Measurements from ENCODE around the gene MTHFD1L. TPM values are rescaled to one million over a fixed set of nuclear protein-coding genes. Genes with fewer than 3 reads are reported as not detected.

The MTHFD1L gene
- total and polyA plus RNA-seq, 2 donors from 2014 or later = 4.7 to 39.6 TPM

DNA sequence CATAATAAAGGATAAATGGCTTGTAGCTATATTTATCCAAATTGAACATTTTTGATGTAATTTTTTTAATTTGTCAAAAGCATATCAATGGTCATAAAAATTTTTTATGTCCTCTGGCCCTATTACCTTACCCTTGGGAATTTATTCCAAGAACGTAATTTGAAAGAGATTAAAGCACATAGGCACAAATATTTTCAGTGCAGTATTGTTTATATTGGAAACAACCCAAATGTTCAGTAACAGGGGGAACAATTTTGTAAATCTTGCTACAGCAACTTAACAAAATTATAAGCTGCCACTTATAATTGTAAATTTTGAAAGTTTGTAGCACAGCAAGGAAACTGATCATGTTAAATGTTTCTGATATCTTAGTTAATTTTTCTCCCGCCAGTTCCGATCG lies 142.4 kb downstream of the MTHFD1L start:
- no peak overlapping the region for H3K9ac ChIP-seq (ENCODE audit: low read length in 3 of 3)
- no peak overlapping the region for H3K4me3 ChIP-seq (ENCODE audit: low read length in 3 of 3)
- H3K4me1 ChIP-seq (ENCODE audit: control insufficient read depth in 2 of 3, insufficient read depth in 2 of 3, low read depth in 1 of 3, low read length in 3 of 3) = no peaks in the 10 kb centered on the region
- no peak for TF ChIP-seq CTCF (IDR thresholded peaks at IDR 0.05; ENCODE audit: borderline replicate concordance, extremely low read depth, insufficient read depth)
- intact Hi-C loops (cut with DNase I) = loop anchor here (10.0 kb wide), 1 partner anchor 103 kb away; no protein-coding TSS in a partner anchor
- H3K27ac ChIP-seq (ENCODE audit: low read depth in 2 of 2, low read length in 2 of 2) = no peak overlapping the region
- FAIRE-seq (no peak), DNase-seq (no peak)
- H3K36me3 ChIP-seq (ENCODE audit: control insufficient read depth in 2 of 3, insufficient read depth in 3 of 3, low read length in 3 of 3) = no peaks in the 10 kb centered on the region
- H3K27me3 ChIP-seq (ENCODE audit: control insufficient read depth, insufficient read depth, low read length) = no peaks in the 10 kb centered on the region
- H3K9me3 ChIP-seq (ENCODE audit: control insufficient read depth in 2 of 3, insufficient read depth in 1 of 3, low read length in 3 of 3) = no peaks in the 10 kb centered on the region

DNA sequence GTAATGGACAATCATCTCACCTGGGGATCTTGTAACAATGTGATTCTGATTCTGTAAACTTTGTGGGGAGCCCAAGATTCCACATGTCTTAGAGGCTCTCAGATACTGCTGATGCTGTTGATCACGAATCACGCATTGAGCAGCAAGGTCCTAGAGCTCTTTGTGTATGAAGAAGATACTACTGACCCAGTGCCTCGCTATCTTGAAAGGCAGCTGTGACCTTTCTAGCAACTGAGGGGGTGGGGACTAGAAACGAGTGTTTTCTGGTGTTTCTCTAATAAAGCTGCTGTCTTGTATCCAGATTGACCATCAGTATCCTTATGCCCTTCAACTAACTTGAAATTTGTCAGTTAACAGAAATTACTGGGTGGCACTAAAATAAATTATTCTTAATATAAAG lies 142.9 kb downstream of the MTHFD1L start:
- Histone ChIP-seq H3K9ac (ENCODE audit: low read length in 3 of 3) (no peak overlapping the region), H3K36me3 (ENCODE audit: control insufficient read depth in 2 of 3, insufficient read depth in 3 of 3, low read length in 3 of 3) (no peaks in the 10 kb centered on the region), H3K27ac (ENCODE audit: low read depth in 2 of 2, low read length in 2 of 2) (no peak overlapping the region), H3K4me3 (ENCODE audit: low read length in 3 of 3) (no peak overlapping the region), H3K9me3 (ENCODE audit: control insufficient read depth in 2 of 3, insufficient read depth in 1 of 3, low read length in 3 of 3) (no peaks in the 10 kb centered on the region), H3K27me3 (ENCODE audit: control insufficient read depth, insufficient read depth, low read length) (no peaks in the 10 kb centered on the region), H3K4me1 (ENCODE audit: control insufficient read depth in 2 of 3, insufficient read depth in 2 of 3, low read depth in 1 of 3, low read length in 3 of 3) (no peaks in the 10 kb centered on the region)
- intact Hi-C loops (cut with DNase I) = loop anchor here (10.0 kb wide), 1 partner anchor 104 kb away; no protein-coding TSS in a partner anchor
- FAIRE-seq = no peak
- no peak for TF ChIP-seq CTCF (IDR thresholded peaks at IDR 0.05; ENCODE audit: borderline replicate concordance, extremely low read depth, insufficient read depth)
- DNase-seq = no peak

GRCh38 chr6:151009576-151009975 lies 144.1 kb downstream of the MTHFD1L start:
- no peak overlapping the region for H3K27ac ChIP-seq (ENCODE audit: low read depth in 2 of 2, low read length in 2 of 2)
- peaks cover 0 to 2% (median 0%) of the 10 kb centered on the region in 3 donors for H3K4me1 ChIP-seq (ENCODE audit: control insufficient read depth in 2 of 3, insufficient read depth in 2 of 3, low read depth in 1 of 3, low read length in 3 of 3)
- no peak overlapping the region for H3K4me3 ChIP-seq (ENCODE audit: low read length in 3 of 3)
- no peaks in the 10 kb centered on the region for H3K9me3 ChIP-seq (ENCODE audit: control insufficient read depth in 2 of 3, insufficient read depth in 1 of 3, low read length in 3 of 3)
- DNase-seq = no peak
- intact Hi-C loops (cut with DNase I) = loop anchor here (10.0 kb wide), 1 partner anchor 105 kb away; no protein-coding TSS in a partner anchor
- no peaks in the 10 kb centered on the region for H3K27me3 ChIP-seq (ENCODE audit: control insufficient read depth, insufficient read depth, low read length)
- no peak for FAIRE-seq
- TF ChIP-seq CTCF (IDR thresholded peaks at IDR 0.05; ENCODE audit: borderline replicate concordance, extremely low read depth, insufficient read depth) = no peak
- no peak overlapping the region for H3K9ac ChIP-seq (ENCODE audit: low read length in 3 of 3)
- no peaks in the 10 kb centered on the region for H3K36me3 ChIP-seq (ENCODE audit: control insufficient read depth in 2 of 3, insufficient read depth in 3 of 3, low read length in 3 of 3)

GRCh38 chr6:151010071-151010470 lies 144.6 kb downstream of the MTHFD1L start:
- Histone ChIP-seq H3K27ac (ENCODE audit: low read depth in 2 of 2, low read length in 2 of 2) (no peak overlapping the region), H3K4me1 (ENCODE audit: control insufficient read depth in 2 of 3, insufficient read depth in 2 of 3, low read depth in 1 of 3, low read length in 3 of 3) (peaks cover 0 to 4% (median 0%) of the 10 kb centered on the region in 3 donors), H3K27me3 (ENCODE audit: control insufficient read depth, insufficient read depth, low read length) (no peaks in the 10 kb centered on the region), H3K9ac (ENCODE audit: low read length in 3 of 3) (no peak overlapping the region), H3K36me3 (ENCODE audit: control insufficient read depth in 2 of 3, insufficient read depth in 3 of 3, low read length in 3 of 3) (no peaks in the 10 kb centered on the region), H3K9me3 (ENCODE audit: control insufficient read depth in 2 of 3, insufficient read depth in 1 of 3, low read length in 3 of 3) (no peaks in the 10 kb centered on the region), H3K4me3 (ENCODE audit: low read length in 3 of 3) (no peak overlapping the region)
- no peak for DNase-seq
- TF ChIP-seq CTCF (IDR thresholded peaks at IDR 0.05; ENCODE audit: borderline replicate concordance, extremely low read depth, insufficient read depth) = no peak
- no peak for FAIRE-seq
- intact Hi-C loops (cut with DNase I) = no loop called here

Measured in kidney (tissue), 14 donors.